ENCODE measurements around the gene GRIK5.

DNA sequence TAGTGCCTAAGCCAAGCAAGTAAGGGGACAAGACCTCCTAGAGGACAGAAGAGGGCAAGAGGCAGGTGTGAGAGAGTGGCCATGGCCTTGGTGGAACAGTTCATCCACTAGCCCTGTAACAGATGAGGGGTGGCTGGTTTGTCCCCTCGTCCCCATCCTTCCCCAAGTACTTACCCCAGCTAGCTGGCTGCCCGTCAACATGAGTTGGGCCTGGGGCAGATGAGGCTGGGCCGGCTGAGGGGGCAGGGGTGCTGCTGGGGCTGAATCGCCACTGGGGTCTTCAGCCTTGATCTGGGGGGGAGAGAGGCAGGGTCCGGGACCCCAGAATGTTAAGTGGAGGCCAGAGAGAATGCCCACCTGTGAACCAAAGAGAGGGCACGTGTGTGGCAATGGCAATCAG lies 47.1 kb upstream of the GRIK5 start:
- no peak for TF ChIP-seq EZH2 (IDR thresholded peaks at IDR 0.05; ENCODE audit: borderline replicate concordance, low read depth, low read length, severe bottlenecking)
- TF ChIP-seq, protein P1, sequence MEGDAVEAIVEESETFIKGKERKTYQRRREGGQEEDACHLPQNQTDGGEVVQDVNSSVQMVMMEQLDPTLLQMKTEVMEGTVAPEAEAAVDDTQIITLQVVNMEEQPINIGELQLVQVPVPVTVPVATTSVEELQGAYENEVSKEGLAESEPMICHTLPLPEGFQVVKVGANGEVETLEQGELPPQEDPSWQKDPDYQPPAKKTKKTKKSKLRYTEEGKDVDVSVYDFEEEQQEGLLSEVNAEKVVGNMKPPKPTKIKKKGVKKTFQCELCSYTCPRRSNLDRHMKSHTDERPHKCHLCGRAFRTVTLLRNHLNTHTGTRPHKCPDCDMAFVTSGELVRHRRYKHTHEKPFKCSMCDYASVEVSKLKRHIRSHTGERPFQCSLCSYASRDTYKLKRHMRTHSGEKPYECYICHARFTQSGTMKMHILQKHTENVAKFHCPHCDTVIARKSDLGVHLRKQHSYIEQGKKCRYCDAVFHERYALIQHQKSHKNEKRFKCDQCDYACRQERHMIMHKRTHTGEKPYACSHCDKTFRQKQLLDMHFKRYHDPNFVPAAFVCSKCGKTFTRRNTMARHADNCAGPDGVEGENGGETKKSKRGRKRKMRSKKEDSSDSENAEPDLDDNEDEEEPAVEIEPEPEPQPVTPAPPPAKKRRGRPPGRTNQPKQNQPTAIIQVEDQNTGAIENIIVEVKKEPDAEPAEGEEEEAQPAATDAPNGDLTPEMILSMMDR (IDR thresholded peaks at IDR 0.05; ENCODE audit: borderline replicate concordance, extremely low read depth, low read length, poor library complexity, severe bottlenecking): no peak
